Measurements from ENCODE around the gene NEUROD4. TPM values are rescaled to one million over a fixed set of nuclear protein-coding genes. Genes with fewer than 3 reads are reported as not detected.

The NEUROD4 gene
- total RNA-seq, 1 donor from 2014 or later: 1.8 TPM

GRCh38 chr12:55074806-55075205, 55.0 kb downstream of the NEUROD4 start:
- Histone ChIP-seq H4K20me1 (ENCODE audit: low read depth) (no peaks in the 10 kb centered on the region), H3K27me3 (no peaks in the 10 kb centered on the region), H3K9ac (no peak overlapping the region), H3K36me3 (no peaks in the 10 kb centered on the region), H3K4me1 (no peaks in the 10 kb centered on the region), H3K27ac (no peak overlapping the region), H3K4me3 (no peak overlapping the region), H2AFZ (replicated peaks) (no peak overlapping the region), H3K4me2 (no peak overlapping the region), H3F3A (ENCODE audit: low read depth) (no peaks in the 10 kb centered on the region), H3K9me3 (ENCODE audit: low read depth) (peaks cover 2% of the 10 kb centered on the region), H3K79me2 (ENCODE audit: low read depth) (no peaks in the 10 kb centered on the region)
- Mint-ChIP-seq H3K9me3 (peaks cover 3% of the 10 kb centered on the region), H3K36me3 (no peaks in the 10 kb centered on the region), H3K4me3 (no peak overlapping the region), H3K4me1 (no peaks in the 10 kb centered on the region), H3K27me3 (ENCODE audit: insufficient read depth, low read depth) (peaks cover 4% of the 10 kb centered on the region), H3K27ac (no peak overlapping the region)
- no peak for TF ChIP-seq EZH2phosphoT487 (IDR thresholded peaks at IDR 0.05)
- TF ChIP-seq CTCF (IDR thresholded peaks at IDR 0.05): no peak
- no peak for TF ChIP-seq EZH2 (IDR thresholded peaks at IDR 0.05)
- no peak for DNase-seq (ENCODE audit: low spot score)

Other genes with a start within 250 kb of the NEUROD4 start
- not detected in 2 replicates for gene MUCL1, start 165.5 kb upstream of the NEUROD4 start, total RNA-seq (ENCODE audit: low replicate concordance)
- not detected in 2 replicates for gene TESPA1, start 35.2 kb upstream of the NEUROD4 start, total RNA-seq (ENCODE audit: low replicate concordance)
- gene OR9K2, start 106.4 kb downstream of the NEUROD4 start, total RNA-seq (ENCODE audit: low replicate concordance): not detected in 2 replicates
- gene OR10A7, start 201.1 kb downstream of the NEUROD4 start, total RNA-seq (ENCODE audit: low replicate concordance): not detected in 2 replicates
- gene OR6C74, start 224.6 kb downstream of the NEUROD4 start, total RNA-seq (ENCODE audit: low replicate concordance): not detected in 2 replicates

Data from neural progenitor cell (in vitro differentiated cells).